ENCODE measurements around the gene TNFSF9.

The TNFSF9 gene

GRCh38 chr19:6530386-6531162, at the start of gene TNFSF9:
Gene TNFSF9, plus strand, starts transcription at chr19:6531026. Its CDS starts 11 bp downstream, at chr19:6531037.
- DNase-seq (ENCODE audit: low read depth in 1 of 2, low spot score in 1 of 2): peak; percentile 73 to 76

GRCh38 chr19:6481541-6482342, 49.1 kb upstream of the TNFSF9 start, which contains the start of gene DENND1C:
Gene DENND1C, minus strand, starts transcription at chr19:6481787. Its CDS starts 92 bp downstream, at chr19:6481695.
- peak; percentile 43 to 47 for DNase-seq (ENCODE audit: low read depth in 1 of 2, low spot score in 1 of 2)

DNA sequence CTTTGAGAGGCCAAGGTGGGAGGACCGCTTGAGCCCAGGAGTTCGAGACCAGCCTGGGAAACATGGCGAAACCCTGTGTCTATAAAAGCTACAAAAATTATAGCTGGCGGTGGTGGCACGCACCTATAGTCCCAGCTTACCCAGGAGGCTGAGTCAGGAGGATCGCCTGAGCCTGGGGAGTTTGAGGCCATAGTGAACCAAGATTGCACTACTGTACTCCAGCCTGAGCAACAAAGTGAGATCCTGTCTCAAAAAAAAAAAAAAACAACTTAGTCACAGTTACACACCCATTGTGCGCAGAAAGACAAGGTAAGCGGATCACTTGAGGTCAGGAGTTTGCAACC, 48.5 kb upstream of the TNFSF9 start:
- DNase-seq (ENCODE audit: low read depth in 1 of 2, low spot score in 1 of 2): no peak

DNA sequence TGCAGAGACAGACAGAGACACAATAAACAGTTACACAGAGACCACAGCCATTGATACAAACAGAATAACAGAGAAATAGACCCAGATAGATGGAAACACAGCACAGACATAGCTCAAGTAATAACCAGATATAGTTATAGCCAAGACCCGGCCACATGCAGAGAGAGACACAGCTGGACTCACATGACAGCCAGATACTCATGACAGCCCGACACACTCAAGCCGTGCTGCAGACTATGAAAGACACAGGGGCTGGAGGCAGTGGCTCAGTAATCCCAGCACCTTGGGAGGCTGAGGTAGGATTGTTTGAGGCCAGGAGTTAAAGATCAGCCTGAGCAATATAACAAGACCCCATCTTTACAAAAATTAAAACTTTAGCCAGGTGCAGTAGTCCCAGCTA, 47.6 kb upstream of the TNFSF9 start:
- no peak for DNase-seq (ENCODE audit: low read depth in 1 of 2, low spot score in 1 of 2)

DNA sequence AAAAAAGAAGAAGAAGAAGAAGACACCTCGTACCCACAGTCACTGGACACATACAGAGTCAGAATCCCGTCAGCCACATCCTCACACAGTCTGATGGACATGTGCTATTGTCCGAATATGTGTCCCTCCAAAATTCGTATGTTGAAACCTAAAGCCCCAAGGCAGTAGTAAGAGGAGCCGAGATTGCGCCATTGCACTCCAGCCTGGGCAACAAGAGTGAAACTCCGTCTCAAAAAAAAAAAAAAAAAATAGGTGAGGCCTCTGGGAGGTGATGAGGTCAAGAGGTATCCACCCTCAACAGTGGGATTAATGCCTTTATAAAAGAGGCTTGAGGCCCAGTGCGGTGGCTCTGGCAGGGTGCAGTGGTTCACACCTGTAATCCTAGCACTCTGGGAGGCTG, 46.6 kb upstream of the TNFSF9 start:
- no peak for DNase-seq (ENCODE audit: low read depth in 1 of 2, low spot score in 1 of 2)

GRCh38 chr19:6484831-6485230, 46.0 kb upstream of the TNFSF9 start:
- no peak for DNase-seq (ENCODE audit: low read depth in 1 of 2, low spot score in 1 of 2)

DNA sequence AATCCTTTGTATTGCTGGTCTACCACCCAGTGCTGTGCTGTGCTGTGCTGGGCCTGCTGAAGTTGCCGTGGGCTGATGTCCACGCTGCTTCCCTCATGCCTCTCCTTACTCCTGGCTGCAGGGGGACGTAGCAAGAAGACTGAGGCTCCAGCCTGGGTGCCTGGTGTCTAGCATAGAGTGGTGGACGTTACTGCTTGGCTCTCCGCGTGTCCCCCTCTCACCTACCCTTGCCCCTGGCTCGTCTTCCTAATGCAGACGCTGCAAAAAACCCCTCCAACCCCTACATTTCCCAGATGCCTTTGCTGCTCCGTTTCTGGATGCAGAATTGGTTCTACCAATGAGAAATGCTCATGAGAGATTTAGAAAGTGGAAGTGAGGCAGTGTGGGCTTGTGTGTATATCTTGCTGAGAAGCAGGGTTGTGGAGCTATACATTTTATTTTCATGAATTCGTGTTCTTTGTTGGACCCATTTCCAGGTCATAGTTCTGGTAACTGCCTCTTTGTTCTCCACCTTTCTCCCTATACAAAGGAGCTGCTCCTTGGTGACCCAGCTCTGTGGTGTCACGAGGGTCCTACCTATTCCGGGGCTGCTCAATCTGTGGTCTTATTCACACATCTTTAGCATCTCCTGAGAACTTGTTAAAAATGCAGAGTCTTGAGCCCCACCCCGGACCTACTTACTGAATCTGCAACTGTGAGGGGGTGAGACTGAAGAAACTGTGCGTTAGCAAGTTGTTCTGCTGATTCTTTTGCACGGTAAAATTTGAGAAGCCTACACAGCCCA, 41.4 kb upstream of the TNFSF9 start:
- no peak for DNase-seq (ENCODE audit: low read depth in 1 of 2, low spot score in 1 of 2)

- DNase-seq (ENCODE audit: low read depth in 1 of 2, low spot score in 1 of 2): no peak
These were observed 40.7 kb upstream of the TNFSF9 start for GRCh38 chr19:6490134-6490533.

GRCh38 chr19:6491802-6492592, 38.8 kb upstream of the TNFSF9 start:
- no peak for DNase-seq (ENCODE audit: low read depth in 1 of 2, low spot score in 1 of 2)

GRCh38 chr19:6494438-6495036, 36.3 kb upstream of the TNFSF9 start:
- DNase-seq (ENCODE audit: low read depth in 1 of 2, low spot score in 1 of 2): no peak

- no peak for DNase-seq (ENCODE audit: low read depth in 1 of 2, low spot score in 1 of 2)
These were observed 34.9 kb upstream of the TNFSF9 start for GRCh38 chr19:6495947-6496346.

- DNase-seq (ENCODE audit: low read depth in 1 of 2, low spot score in 1 of 2): no peak
These were observed 32.4 kb upstream of the TNFSF9 start for GRCh38 chr19:6498294-6499036.

- no peak for DNase-seq (ENCODE audit: low read depth in 1 of 2, low spot score in 1 of 2)
These were observed 31.6 kb upstream of the TNFSF9 start for GRCh38 chr19:6499052-6499790.

DNA sequence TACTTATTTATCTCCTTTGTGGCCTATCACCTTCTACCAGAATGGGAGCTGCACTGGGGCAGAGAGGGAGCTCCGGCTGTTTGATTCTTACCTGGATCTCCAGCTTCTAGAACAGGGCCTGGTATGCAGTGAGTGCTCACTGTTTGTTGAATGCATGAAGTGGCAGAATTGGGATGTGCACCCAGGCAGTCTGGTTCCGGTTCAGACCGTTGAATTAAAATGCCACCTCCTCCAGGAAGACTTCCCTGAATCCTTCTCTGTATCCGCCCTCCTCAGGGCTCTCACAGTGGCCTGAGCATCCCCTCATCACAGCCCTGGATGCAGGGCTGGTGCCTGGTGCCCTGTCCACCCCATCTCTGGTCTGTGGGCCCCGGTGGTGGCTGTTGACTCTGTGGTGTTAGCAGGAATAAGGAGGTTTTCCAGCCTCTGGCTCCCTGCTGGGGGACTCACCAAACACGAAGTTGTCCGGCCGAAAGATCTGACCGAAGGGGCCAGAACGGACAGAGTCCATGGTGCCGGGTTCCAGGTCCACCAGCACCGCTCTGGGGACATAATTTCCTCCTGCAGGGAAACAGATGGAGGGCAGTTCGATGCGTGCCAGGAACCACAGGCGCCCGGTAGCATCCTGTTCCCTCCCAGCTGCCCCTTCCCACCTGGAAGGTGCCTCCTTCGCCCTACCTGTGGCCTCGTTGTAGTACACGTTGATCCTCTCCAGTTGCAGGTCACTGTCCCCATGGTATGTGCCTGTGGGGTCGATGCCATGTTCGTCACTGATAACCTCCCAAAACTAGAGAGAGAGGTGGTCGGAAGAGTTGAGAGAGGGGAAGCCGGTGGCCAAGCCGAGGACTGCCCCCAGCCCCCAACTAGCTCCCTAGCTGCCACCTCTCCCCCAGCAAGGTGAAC, 29.7 kb upstream of the TNFSF9 start:
- DNase-seq (ENCODE audit: low read depth in 1 of 2, low spot score in 1 of 2): no peak

GRCh38 chr19:6501740-6502648, 28.8 kb upstream of the TNFSF9 start, which contains the start of gene TUBB4A:
Gene TUBB4A, minus strand, starts transcription at chr19:6502309. Its CDS starts 97 bp downstream, at chr19:6502212.
- DNase-seq (ENCODE audit: low read depth in 1 of 2, low spot score in 1 of 2): peak in 1 of 2 donors; percentile 38

DNA sequence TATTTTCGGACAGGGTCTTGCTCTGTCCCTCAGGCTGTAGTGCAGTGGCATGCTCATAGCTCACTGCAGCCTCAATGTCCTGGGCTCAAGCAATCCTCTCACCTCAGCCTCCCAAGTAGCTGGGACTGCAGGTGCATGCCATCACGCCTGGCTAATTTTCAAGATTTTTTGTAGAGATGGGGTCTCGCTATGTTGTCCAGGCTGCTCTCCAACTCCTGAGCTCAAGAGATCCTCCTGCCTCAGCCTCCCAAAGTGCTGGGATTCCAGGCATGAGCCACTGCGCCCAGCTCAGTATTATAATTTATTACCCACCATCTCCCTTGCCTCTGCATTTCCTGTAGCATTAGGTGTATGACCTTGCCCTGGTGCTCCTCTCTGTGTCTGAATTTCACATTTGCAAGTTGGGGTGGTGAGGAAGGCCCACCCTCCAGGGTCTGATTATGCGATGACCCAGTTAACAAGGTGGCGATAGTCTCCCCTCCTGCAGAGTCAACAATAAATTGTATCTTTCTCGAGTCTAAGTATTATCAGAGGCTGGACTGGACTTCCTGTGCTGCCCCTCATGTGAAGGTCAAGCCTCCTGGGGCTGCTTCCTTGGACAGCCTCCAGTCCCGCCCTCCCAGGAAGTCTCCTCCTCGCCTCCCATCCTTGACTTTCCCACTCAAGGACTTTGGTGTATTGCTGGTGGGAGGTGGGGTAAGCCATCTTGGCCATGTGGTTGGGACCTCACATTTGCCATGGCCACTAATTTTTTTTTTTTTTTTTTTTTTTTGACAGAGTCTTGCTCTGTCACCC, 27.2 kb upstream of the TNFSF9 start:
- no peak for DNase-seq (ENCODE audit: low read depth in 1 of 2, low spot score in 1 of 2)

All from stimulated activated CD4-positive, alpha-beta T cell treated with anti-CD3 and anti-CD28 coated beads, Interleukin-15, amount 100 ng/mL, for 1 hour (primary cell).